DMS 273 treated with DMSO at 0.1 percent for 48 hours (cell line): Measurements from ENCODE around the gene GTSF1L.
"Not testable (repeated sequence)": the region's sequence is repeated elsewhere in the genome, so short reads cannot be mapped to it uniquely, and the experiment has no call there.

ENCODE experiments used
- DNase-seq: peaks from one replicate; lab custom pipeline; 2025; lab: John Stamatoyannopoulos, UW

Gene GTSF1L

GRCh38 chr20:43726811-43727338 lies at the start of gene GTSF1L:
GTSF1L (minus strand) TSS chr20:43727002; CDS start chr20:43726694, 308 bp downstream.
- DNase-seq: no peak

- DNase-seq: no peak
Observed at GRCh38 chr20:43774754-43775153, 48.0 kb upstream of the GTSF1L start.

GRCh38 chr20:43771503-43772190 lies 44.8 kb upstream of the GTSF1L start:
- no peak for DNase-seq

DNA sequence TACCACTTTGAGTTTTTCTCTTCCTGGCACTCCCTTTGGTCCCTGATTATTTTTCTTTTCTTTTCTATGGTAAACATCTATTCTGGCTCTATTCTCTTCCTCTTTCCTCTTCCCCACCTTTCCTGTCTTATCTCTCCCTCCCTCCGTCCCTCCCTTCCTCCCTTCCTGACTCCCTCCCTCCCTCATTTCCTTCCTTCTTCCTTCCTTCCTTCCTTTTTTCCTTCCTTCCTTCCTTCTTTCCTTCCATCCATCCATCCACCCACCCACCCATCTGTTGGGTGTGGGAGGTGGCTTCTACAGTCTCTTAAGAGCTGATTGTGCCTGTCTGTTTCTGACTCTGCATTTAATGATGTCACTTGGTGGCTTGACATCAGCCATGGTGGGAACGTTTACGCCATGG lies 43.5 kb upstream of the GTSF1L start:
- DNase-seq: no peak

- no peak for DNase-seq
Observed at GRCh38 chr20:43767686-43768474, 41.1 kb upstream of the GTSF1L start.

DNA sequence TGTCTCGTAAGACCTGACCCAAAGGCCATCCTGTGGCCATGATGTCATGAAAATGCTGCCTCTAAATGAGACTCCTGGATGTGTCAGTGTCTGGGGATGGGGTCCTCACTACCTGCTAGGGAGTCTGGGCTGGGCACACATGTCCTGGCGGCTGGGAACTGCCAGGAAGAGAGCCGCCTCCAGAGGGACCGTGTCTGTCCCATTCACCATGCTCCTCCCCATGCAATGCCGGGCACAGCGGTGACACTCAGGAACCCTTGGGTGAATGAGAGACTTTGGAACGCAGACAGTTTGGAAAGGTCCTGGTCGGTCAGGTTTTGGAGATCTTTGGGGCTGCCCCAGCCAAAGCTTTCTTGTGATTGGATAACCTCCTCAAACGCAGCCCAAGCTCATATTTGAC lies 40.1 kb upstream of the GTSF1L start:
- DNase-seq: no peak

DNA sequence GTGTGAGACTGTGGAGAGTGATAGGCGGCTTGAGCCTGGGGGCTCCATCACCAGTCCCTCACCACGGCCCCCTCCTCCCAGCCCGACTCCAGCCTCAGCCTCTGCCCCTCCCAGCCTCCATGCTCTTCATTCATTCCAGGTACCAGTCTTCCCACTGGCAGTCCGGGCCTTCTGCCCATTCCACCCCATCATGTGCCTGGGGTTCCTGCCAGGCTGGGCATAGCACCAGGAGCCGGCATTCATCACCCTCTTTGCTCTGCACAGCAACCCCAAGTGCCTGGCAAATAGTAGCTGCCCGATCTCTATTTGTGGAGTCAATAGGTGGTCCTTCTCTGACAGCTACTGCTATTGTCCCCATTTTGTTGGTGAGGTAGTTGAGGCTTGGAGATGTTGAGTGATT lies 39.6 kb upstream of the GTSF1L start:
- DNase-seq: no peak

GRCh38 chr20:43765916-43766315 lies 39.1 kb upstream of the GTSF1L start:
- no peak for DNase-seq

DNA sequence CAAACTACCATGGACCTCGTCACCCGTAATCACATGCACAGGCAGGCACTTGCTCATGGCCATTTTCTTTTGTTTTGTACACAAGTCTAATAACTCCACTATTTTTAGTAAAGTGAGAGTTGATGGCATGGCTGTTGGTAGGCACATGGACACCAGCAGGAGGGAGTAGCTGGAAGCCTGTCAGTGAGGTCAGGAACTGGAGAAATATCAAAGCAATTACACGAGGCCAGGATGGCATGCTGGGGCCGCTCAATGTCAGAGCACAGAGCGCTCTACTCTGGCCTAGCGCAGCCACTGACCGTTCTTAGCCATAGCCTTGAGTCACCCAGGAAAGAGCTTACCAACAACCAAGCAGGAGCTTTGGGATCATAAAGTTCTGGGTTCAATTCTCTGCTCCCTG lies 36.1 kb upstream of the GTSF1L start:
- DNase-seq: no peak

GRCh38 chr20:43761386-43762340 lies 34.9 kb upstream of the GTSF1L start:
- no peak for DNase-seq

DNA sequence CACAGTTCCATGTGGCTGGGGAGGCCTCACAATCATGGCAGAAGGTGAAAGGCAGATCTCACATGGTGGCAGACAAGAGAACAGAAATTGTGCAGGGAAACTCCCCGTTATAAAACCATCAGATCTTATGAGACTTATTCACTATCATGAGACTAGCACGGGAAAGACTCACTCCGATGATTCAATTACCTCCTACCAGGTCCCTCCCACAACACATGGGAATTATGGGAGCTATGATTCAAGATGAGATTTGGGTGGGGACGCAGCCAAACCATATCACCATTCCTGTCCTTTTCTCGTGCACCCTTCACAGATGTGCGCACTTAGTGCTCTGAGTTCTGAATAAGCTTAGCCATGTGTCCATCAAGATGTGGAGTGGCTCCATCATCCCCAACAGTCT lies 31.1 kb upstream of the GTSF1L start:
- DNase-seq: not testable (repeated sequence)

- no peak for DNase-seq
Observed at GRCh38 chr20:43755851-43756250, 29.0 kb upstream of the GTSF1L start.

- no peak for DNase-seq
Observed at GRCh38 chr20:43755390-43755789, 28.6 kb upstream of the GTSF1L start.

DNA sequence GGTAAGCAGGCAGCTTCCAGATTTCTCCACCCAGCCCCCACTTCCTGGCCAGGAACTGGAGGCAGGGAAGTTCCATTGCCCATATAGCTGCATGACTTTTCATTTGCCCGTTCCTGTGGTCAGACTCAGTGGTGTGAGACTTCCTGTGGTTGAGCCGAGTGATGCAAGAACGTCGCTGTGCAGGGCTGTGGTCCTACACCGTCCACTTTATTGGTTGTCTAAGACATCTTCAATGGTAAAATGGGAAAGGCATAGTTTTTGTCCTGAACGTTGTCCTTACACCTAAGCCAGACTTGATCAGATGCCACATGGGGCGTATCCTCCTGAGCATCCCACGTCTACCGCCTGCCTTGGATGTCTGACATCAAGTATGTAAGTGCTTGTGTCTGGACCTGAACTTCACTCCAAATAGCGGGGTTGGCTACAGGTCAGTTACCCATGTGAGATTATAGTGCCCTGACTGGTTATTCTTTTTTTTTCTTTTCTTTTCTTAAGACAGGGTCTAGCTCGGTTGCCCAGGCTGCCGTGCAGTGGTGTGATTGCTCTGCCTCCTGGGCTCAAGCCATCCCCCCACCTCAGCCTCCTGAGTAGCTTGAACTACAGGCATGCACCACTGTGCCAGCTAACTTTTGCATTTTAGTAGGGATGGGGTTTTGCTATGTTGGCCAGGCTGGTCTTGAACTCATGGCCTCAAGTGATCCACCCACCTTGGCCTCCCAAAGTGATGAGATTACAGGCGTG lies 25.9 kb upstream of the GTSF1L start:
- no peak for DNase-seq

GRCh38 chr20:43752051-43752360 lies 25.2 kb upstream of the GTSF1L start:
- no peak for DNase-seq

GRCh38 chr20:43751167-43752050 lies 24.6 kb upstream of the GTSF1L start:
- DNase-seq: no peak

GRCh38 chr20:43750774-43751166 lies 24.0 kb upstream of the GTSF1L start:
- DNase-seq: no peak

- DNase-seq: no peak
Observed at GRCh38 chr20:43749734-43750294, 23.0 kb upstream of the GTSF1L start.

GRCh38 chr20:43748274-43748673 lies 21.5 kb upstream of the GTSF1L start:
- no peak for DNase-seq
